Omental fat pad (tissue), 4 donors: ENCODE results near the gene VRK2. TPM values are rescaled to one million over a fixed set of nuclear protein-coding genes. Genes with fewer than 3 reads are reported as not detected.
"Not testable (repeated sequence)": the region's sequence is repeated elsewhere in the genome, so short reads cannot be mapped to it uniquely, and the experiment has no call there.

Experiments
- ATAC-seq: fragments of 150-250 bp; one replicate; pipeline ENCODE4 v1.9.1; 2016; ENCODE audit warnings: mild to moderate bottlenecking, moderate library complexity; ENCODE audit not compliant: low FRiP score
- DNase-seq: peaks from one replicate; pipeline ENCODE4 v3.0.0-alpha.2; 2019; ENCODE audit warnings: low spot score
- total RNA-seq, 4 donors: library from RNA; depleted of rRNA; stranded (reverse); fragments of >200 nt; gene quantifications; one replicate each; pipeline ENCODE4 v1.1.0, GENCODE V29; 2016
- TF ChIP-seq, protein P1 (sequence below), 3 donors: fragments of 450-650 bp; IDR thresholded peaks; one replicate each; pipeline ENCODE4 v1.5.1; 2016 to 2017; ENCODE audit warnings: antibody characterized with exemption in 3 of 3, mild to moderate bottlenecking in 3 of 3, moderate library complexity in 2 of 3

The VRK2 gene
- total RNA-seq, 4 donors from 2014 or later: 16.1 to 24.6 (median 18.7) TPM

GRCh38 chr2:58137856-58138255 lies 91.2 kb downstream of the VRK2 start:
- DNase-seq (no peak), ATAC-seq (no peak)
- TF ChIP-seq, protein P1, sequence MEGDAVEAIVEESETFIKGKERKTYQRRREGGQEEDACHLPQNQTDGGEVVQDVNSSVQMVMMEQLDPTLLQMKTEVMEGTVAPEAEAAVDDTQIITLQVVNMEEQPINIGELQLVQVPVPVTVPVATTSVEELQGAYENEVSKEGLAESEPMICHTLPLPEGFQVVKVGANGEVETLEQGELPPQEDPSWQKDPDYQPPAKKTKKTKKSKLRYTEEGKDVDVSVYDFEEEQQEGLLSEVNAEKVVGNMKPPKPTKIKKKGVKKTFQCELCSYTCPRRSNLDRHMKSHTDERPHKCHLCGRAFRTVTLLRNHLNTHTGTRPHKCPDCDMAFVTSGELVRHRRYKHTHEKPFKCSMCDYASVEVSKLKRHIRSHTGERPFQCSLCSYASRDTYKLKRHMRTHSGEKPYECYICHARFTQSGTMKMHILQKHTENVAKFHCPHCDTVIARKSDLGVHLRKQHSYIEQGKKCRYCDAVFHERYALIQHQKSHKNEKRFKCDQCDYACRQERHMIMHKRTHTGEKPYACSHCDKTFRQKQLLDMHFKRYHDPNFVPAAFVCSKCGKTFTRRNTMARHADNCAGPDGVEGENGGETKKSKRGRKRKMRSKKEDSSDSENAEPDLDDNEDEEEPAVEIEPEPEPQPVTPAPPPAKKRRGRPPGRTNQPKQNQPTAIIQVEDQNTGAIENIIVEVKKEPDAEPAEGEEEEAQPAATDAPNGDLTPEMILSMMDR (IDR thresholded peaks at IDR 0.05): no peak

DNA sequence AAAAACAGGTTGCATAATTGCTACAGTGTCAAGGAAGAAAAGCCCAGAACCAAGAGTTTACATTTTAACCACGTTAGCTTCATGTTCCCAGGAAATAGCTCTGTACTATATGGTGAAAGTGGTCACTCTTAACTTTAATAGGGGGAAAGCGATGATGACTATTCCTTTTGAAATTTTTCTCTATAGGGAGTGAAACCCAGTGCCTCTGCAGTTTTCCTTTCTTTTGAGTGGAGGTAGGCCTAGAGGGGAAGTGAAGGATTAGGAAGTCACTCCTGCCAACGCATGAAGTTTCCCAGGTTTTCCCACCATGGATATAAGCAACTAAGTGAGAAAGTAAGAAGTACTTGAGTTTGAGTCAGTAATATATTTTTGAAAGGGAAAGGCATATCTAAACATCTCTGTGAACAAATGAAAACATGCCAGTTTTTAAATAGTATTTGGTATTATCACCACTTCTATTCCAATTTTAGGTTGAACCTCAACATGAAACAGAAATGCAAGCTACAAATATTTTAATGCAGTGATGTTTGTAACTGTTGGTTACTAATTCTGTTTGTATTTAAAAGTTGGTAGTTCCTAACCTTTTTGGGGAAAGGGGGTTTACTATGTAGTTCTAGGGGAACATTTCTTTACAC lies 91.9 kb downstream of the VRK2 start:
- ATAC-seq (no peak), DNase-seq (no peak)
- TF ChIP-seq, protein P1 (IDR thresholded peaks at IDR 0.05): no peak

DNA sequence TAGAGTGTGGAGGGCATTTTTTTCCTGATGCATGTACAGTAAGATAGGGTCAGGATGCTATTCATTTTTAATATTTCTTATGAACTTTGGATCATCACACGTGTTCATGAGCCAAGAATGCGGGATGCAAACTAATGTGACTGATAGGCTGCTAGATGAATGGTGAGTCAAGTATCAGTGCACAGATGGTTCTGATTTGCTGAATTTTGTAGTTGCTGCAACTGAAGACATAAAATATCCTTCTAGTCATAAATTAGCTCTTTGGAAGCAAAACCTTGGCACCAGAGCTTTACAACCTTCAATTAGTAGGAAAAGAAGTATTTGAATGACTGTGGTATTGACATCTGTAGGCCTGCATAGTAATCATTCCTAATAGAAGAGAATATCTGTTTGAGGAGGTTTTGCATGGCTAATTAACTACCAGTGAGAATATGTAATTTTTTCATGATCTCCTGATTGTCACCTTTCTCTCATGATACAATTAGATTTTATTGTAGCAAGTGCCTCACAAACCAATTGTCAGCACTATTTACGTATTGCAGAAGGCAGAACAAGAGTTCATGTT lies 94.0 kb downstream of the VRK2 start:
- DNase-seq (no peak), ATAC-seq (no peak)
- TF ChIP-seq, protein P1 (IDR thresholded peaks at IDR 0.05): no peak

DNA sequence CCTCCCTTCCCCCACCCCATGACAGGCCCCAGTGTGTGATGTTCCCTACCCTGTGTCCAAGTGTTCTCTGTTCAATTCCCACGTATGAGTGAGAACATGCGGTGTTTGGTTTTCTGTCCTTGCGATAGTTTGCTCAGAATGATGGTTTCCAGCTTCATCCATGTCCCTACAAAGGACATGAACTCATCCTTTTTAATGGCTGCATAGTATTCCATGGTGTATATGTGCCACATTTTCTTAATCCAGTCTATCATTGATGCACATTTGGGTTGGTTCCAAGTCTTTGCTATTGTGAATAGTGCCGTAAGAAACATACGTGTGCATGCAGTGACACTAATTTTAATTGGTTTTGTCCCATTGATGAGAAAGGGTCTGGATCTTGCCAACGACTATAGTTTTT lies 99.2 kb downstream of the VRK2 start:
- ATAC-seq, DNase-seq: not testable (repeated sequence)

- DNase-seq (no peak), ATAC-seq (no peak)
- TF ChIP-seq, protein P1 (IDR thresholded peaks at IDR 0.05): no peak
Measured at GRCh38 chr2:58146707-58147106, 100.1 kb downstream of the VRK2 start.

DNA sequence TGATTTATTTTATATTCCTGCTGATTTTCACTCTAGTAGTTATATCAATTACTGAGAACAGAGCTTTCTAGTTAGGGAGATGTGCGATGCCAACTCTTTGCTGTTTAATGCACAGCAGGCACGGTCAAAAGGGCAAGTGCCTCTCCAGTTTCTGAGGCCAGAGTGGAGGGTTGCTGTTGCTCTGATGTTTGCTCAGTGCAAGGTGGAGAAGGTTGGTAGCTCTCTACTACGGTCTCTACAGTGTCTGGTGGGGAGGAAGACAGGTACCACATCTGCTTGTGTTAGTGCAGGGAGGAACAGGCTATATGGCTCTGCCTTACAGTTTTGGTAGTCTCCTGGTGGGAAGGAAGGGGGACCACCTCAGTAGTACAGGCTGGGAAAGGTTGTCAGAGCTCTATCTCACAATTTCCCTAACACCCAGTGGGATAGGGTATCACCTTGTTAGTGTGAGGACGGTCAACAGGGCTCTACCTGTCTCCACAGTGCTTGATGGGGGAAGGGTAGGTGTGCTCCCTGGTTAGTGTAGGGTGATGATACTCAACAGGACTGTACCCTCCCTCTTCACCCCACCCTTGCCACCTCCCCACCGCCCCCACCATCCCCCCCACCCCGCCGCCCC lies 108.7 kb downstream of the VRK2 start:
- TF ChIP-seq, protein P1 (IDR thresholded peaks at IDR 0.05): no peak
- DNase-seq (no peak), ATAC-seq (no peak)

DNA sequence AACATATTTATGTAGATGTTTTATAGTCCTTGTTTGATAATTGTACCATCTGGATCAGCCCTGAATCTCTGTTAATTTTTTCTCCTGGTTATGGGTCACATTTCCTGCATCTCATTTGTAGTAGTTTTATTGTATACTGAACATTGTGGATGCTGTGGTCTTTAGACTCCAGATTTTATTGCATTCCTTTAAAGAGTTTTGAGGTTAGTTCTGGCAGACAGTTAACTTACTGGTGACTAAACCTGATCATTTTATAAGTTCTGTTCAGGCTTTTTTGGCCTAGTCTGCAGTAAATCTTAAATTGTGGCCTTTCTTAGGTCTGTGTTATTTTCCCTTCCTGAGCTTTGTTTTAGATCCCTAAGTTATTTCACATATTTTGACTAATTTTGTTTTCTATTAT lies 110.2 kb downstream of the VRK2 start:
- TF ChIP-seq, protein P1 (IDR thresholded peaks at IDR 0.05): no peak
- no peak for DNase-seq
- no peak for ATAC-seq
